ENCODE results near the gene NRG2. TPM values are rescaled to one million over a fixed set of nuclear protein-coding genes. Genes with fewer than 3 reads are reported as not detected.

NRG2 gene
- polyA plus RNA-seq, 1 experiment, result not detected

DNA sequence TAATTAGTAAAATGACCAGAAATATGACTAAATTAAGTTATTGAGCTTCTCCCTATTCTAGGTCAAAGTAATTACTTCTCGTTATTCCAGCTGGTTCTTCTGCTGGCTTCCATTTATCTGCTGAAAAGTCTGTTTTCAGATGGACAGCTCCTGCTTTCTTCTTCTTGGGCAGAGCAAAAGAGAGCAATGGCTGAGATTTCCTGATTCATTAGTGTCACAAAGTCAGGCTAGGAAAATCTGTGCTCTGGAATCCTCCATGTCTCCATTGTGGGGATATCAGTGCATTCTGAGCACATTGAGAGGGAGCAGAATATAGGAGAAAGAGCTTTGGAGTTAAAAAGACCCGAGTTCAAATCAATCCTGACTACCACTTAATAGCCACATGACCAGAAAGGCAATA, 33.7 kb upstream of the NRG2 start:
- ChIA-PET POLR2A (interaction anchor here (0.5 to 0.7 kb wide), 2 partner anchors 18 to 125 kb away, joined by 3 to 21 read pairs; no protein-coding TSS in a partner anchor), CTCF (interaction anchor here (1.3 to 7.1 kb wide), 3 partner anchors 31 to 77 kb away, joined by 3 to 106 read pairs (median 86); no protein-coding TSS in a partner anchor)
- TF ChIP-seq, protein P1, sequence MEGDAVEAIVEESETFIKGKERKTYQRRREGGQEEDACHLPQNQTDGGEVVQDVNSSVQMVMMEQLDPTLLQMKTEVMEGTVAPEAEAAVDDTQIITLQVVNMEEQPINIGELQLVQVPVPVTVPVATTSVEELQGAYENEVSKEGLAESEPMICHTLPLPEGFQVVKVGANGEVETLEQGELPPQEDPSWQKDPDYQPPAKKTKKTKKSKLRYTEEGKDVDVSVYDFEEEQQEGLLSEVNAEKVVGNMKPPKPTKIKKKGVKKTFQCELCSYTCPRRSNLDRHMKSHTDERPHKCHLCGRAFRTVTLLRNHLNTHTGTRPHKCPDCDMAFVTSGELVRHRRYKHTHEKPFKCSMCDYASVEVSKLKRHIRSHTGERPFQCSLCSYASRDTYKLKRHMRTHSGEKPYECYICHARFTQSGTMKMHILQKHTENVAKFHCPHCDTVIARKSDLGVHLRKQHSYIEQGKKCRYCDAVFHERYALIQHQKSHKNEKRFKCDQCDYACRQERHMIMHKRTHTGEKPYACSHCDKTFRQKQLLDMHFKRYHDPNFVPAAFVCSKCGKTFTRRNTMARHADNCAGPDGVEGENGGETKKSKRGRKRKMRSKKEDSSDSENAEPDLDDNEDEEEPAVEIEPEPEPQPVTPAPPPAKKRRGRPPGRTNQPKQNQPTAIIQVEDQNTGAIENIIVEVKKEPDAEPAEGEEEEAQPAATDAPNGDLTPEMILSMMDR (IDR thresholded peaks at IDR 0.05; ENCODE audit: insufficient read depth, low read depth, low read length), result no peak
- no peak for DNase-seq (ENCODE audit: low read depth)
- H3K27me3 ChIP-seq (ENCODE audit: control insufficient read depth, insufficient read depth, low read length), result peaks cover 1% of the 10 kb centered on the region; the same call in 1 of the 2 replicates
- no peak overlapping the region for H3K4me3 ChIP-seq (ENCODE audit: low read depth, low read length)
- H3K36me3 ChIP-seq (ENCODE audit: control insufficient read depth, insufficient read depth, low read length), result no peaks in the 10 kb centered on the region

- no peak overlapping the region for H3K4me3 ChIP-seq (ENCODE audit: low read depth, low read length)
- H3K27me3 ChIP-seq (ENCODE audit: control insufficient read depth, insufficient read depth, low read length), result no peaks in the 10 kb centered on the region
- H3K36me3 ChIP-seq (ENCODE audit: control insufficient read depth, insufficient read depth, low read length), result no peaks in the 10 kb centered on the region
- DNase-seq (ENCODE audit: low read depth), result no peak
- ChIA-PET CTCF (interaction anchor here (1.0 to 7.1 kb wide), 4 partner anchors 31 to 78 kb away, joined by 3 to 106 read pairs (median 44); no protein-coding TSS in a partner anchor), POLR2A (interaction anchor here (0.7 kb wide), 1 partner anchor 18 kb away, joined by 3 read pairs; no protein-coding TSS in a partner anchor)
- TF ChIP-seq, protein P1 (IDR thresholded peaks at IDR 0.05; ENCODE audit: insufficient read depth, low read depth, low read length), result no peak
These were observed 33.0 kb upstream of the NRG2 start for GRCh38 chr5:140076142-140076541.

- POLR2A ChIA-PET, result interaction anchor here (0.7 kb wide), 1 partner anchor 21 kb away, joined by 4 read pairs; no protein-coding TSS in a partner anchor
- Histone ChIP-seq H3K4me3 (ENCODE audit: low read depth, low read length) (no peak overlapping the region), H3K36me3 (ENCODE audit: control insufficient read depth, insufficient read depth, low read length) (no peaks in the 10 kb centered on the region), H3K27me3 (ENCODE audit: control insufficient read depth, insufficient read depth, low read length) (peaks cover 1% of the 10 kb centered on the region; the same call in 1 of the 2 replicates)
- CTCF ChIA-PET, result interaction anchor here (1.0 to 7.1 kb wide), 5 partner anchors 32 to 87 kb away, joined by 3 to 106 read pairs (median 6); no protein-coding TSS in a partner anchor
- TF ChIP-seq, protein P1 (IDR thresholded peaks at IDR 0.05; ENCODE audit: insufficient read depth, low read depth, low read length), result no peak
- DNase-seq (ENCODE audit: low read depth), result peak; percentile 4
These were observed 32.3 kb upstream of the NRG2 start for GRCh38 chr5:140075371-140075770.

- DNase-seq (ENCODE audit: low read depth), result no peak
- Histone ChIP-seq H3K4me3 (ENCODE audit: low read depth, low read length) (no peak overlapping the region), H3K27me3 (ENCODE audit: control insufficient read depth, insufficient read depth, low read length) (peaks cover 3% of the 10 kb centered on the region), H3K36me3 (ENCODE audit: control insufficient read depth, insufficient read depth, low read length) (no peaks in the 10 kb centered on the region)
- ChIA-PET POLR2A (interaction anchor here (0.6 kb wide), 1 partner anchor 81 kb away, joined by 3 read pairs; no protein-coding TSS in a partner anchor), CTCF (interaction anchor here (0.5 to 7.1 kb wide), 11 partner anchors 9 to 321 kb away, joined by 3 to 106 read pairs (median 4); partner anchors contain the start of genes CYSTM1 and PURA)
- TF ChIP-seq, protein P1 (IDR thresholded peaks at IDR 0.05; ENCODE audit: insufficient read depth, low read depth, low read length), result 0 out of 2 replicates have a peak, but pooled peaks have one; percentile 32
These were observed 30.2 kb upstream of the NRG2 start for GRCh38 chr5:140073296-140073695.

DNA sequence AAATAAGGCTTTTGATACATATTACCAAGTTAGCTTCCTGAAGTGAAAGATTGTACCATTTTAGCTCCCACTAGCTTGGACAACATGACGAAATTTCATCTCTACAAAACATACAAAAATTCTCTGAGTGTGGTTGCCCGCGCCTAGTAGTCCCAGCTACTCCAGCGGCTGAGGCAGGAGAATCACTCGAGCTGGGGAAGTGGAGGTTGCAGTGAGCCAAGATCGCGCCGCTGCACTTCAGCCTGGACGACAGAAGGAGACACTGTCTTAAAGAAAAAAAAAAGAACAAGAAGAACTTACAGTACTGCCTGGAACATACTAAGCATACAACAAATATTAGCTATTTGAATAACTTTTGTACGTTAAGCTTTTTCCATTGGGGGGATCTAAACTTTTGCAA, 29.7 kb upstream of the NRG2 start:
- no peak for DNase-seq (ENCODE audit: low read depth)
- Histone ChIP-seq H3K4me3 (ENCODE audit: low read depth, low read length) (no peak overlapping the region), H3K27me3 (ENCODE audit: control insufficient read depth, insufficient read depth, low read length) (peaks cover 3% of the 10 kb centered on the region), H3K36me3 (ENCODE audit: control insufficient read depth, insufficient read depth, low read length) (no peaks in the 10 kb centered on the region)
- TF ChIP-seq, protein P1 (IDR thresholded peaks at IDR 0.05; ENCODE audit: insufficient read depth, low read depth, low read length), result no peak
- ChIA-PET CTCF (interaction anchor here (0.5 to 7.1 kb wide), 11 partner anchors 8 to 321 kb away, joined by 3 to 106 read pairs (median 4); partner anchors contain the start of gene CYSTM1), POLR2A (no interaction called here)

Measured in BJ (cell line).